ENCODE results near the gene KBTBD4.
"Not testable (repeated sequence)": the region's sequence is repeated elsewhere in the genome, so short reads cannot be mapped to it uniquely, and the experiment has no call there.

KBTBD4 gene

DNA sequence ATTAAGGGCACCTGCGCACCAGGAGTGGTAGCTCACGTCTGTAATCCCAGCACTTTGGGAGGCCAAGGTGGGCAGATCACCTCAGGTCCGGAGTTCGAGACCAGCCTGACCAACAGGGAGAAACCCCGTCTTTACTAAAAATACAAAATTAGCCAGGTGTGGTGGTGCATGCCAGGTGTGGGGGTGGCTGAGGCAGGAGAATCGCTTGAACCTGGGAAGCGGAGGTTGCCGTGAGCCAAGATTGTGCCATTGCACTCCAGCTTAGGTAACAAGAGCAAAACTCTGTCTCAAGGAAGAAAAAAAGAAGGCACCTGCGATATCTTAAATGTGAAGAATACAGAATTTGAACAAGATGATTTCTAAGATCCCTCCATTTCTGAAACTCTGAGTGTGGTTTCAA, 52.7 kb downstream of the KBTBD4 start:
- DNase-seq (ENCODE audit: low read depth in 2 of 2) = not testable (repeated sequence)

DNA sequence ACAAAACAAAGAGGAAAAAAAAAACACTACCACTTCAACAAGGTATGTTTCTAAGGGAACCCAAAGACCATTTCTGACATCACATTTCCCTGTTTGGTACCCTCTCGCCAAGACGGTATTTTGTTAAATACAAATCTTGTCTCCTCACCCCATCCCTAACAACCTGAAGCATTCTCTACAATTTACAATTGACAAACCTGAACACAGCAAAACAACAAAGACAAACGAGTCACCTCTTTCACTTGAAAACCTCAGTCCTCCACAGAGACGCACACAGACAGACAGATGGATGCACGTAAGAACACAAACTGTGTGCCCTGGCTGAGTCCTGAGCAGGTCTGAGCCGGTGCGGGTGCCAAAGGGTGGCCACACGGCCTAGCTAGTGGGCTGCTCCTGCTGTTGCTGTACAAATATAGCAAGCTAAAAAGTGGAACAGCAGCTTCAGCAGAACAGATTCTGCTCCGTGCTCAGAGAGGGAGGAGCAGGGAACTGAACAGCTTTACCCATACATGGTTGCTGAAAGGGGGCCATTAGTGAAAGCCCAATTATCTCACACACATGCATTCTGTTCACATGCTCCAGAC, 54.4 kb downstream of the KBTBD4 start:
- DNase-seq (ENCODE audit: low read depth in 2 of 2) = no peak

DNA sequence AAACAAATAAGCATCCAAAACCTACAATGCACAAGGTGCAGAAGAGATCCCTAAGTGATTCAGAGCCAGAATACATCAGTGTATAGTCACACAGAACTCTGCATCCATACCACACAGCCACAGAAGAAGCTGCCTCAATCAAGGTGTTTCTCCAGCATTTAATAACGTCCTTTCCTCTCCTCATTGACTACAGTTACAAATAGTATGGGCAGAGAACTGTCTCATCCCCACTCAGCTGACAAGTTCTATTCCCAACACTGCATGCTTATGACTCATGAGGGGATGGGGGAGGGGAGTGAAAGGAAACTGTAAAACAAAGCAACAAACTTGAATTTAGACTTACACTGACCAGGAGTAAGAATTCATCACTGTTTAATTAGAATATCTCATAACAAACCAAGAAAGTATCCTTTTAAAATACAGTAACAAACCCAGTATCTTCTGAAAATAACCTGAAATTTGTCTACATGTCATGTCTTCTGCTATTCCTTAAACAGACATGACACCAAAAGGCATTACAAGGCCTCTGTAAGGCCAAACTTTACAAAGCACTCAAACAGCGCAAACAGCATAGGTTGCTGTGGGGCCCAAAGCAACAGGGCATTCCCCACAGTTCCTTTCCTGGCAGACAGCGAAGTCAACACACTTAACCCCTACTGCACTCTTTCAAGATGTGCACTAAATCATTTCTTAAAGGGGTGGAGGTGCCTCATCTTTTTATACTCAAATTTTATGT, 55.1 kb downstream of the KBTBD4 start:
- no peak for DNase-seq (ENCODE audit: low read depth in 2 of 2)
